ENCODE measurements around the gene VOPP1. TPM values are rescaled to one million over a fixed set of nuclear protein-coding genes. Genes with fewer than 3 reads are reported as not detected.

Gene VOPP1
- total RNA-seq, 1 donor from 2014 or later, result 50.7 TPM

DNA sequence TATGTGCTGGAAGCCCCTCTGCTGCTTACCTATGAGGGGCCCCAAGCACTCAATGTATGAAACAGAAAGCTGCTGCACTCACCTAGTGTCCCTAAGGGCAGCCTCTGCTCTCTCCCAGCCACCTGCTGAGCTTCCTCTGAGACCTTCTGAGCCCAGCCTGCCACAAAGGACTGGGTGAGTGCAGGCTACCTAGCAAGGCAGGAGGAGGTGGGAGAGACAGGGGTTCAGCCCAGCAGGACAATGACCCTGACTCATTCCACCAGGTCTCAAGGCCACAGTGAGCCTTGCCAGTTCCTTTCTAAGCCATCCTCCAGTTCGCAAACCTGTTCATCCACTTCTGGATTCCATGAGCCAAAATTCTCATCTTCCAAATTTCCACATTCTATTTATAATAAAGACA lies 16.3 kb downstream of the VOPP1 start:
- Mint-ChIP-seq H3K27ac (ENCODE audit: unreplicated experiment) (no peak overlapping the region), H3K4me1 (peaks cover 53% of the 10 kb centered on the region)
- no peak for DNase-seq (ENCODE audit: low read depth, low spot score)

DNA sequence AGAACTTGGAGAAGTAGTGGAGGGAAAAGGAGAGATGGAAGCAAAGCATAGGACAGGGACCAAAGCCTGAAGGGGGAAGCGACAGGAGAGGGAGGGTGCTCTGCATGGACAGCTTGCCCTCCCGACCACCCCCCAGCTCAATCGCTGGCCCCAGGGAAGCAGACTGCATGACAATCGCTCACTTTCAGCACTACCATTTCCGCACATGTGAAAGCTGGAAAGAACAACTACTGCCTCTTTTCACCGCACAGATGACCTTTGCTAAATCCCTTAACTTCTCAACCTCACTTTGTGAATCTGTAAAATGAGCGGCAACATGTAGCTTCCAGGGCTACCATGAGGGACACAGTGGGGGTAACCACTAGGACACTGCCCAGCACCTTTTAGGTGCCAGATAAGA lies 17.1 kb downstream of the VOPP1 start:
- no peak overlapping the region for H3K27ac Mint-ChIP-seq (ENCODE audit: unreplicated experiment)
- H3K27me3 Mint-ChIP-seq (ENCODE audit: low read depth), result no peaks in the 10 kb centered on the region
- H3K4me1 Mint-ChIP-seq, result peaks cover 48% of the 10 kb centered on the region
- H3K36me3 Mint-ChIP-seq (ENCODE audit: low read depth), result no peaks in the 10 kb centered on the region
- TF ChIP-seq CTCF (conservative IDR thresholded peaks at IDR 0.05), result no peak
- H3K9me3 Mint-ChIP-seq, result no peaks in the 10 kb centered on the region
- no peak for DNase-seq (ENCODE audit: low read depth, low spot score)
- no peak overlapping the region for H3K4me3 Mint-ChIP-seq

More for the DNA sequence above, 16.3 kb downstream of the VOPP1 start:
- no peak for TF ChIP-seq CTCF (conservative IDR thresholded peaks at IDR 0.05)
- H3K9me3 Mint-ChIP-seq, result no peaks in the 10 kb centered on the region
- H3K36me3 Mint-ChIP-seq (ENCODE audit: low read depth), result no peaks in the 10 kb centered on the region
- H3K27me3 Mint-ChIP-seq (ENCODE audit: low read depth), result no peaks in the 10 kb centered on the region
- H3K4me3 Mint-ChIP-seq, result no peak overlapping the region

DNA sequence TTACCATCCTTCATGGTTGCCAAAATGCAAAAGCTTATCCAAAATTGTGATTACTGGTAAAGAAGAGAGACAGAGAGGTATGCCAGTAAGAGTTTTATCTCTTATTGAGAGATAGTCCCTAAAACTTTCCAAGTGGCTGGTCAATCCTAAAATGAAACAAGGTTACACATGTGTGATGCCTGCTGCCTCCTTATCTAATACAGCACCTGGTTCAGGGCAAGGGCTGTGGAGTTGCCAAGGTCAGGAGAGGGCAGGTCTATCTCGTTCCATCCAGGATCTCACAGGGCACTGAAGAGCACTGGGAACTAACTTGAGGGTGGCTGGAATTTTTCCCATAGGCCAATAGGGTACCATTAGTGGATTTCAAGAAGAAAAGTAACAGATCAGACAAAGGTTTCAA lies 18.3 kb downstream of the VOPP1 start:
- no peak for TF ChIP-seq CTCF (conservative IDR thresholded peaks at IDR 0.05)
- no peak overlapping the region for H3K4me3 Mint-ChIP-seq
- no peak for DNase-seq (ENCODE audit: low read depth, low spot score)
- no peaks in the 10 kb centered on the region for H3K36me3 Mint-ChIP-seq (ENCODE audit: low read depth)
- H3K27ac Mint-ChIP-seq (ENCODE audit: unreplicated experiment), result no peak overlapping the region
- H3K4me1 Mint-ChIP-seq, result peaks cover 46% of the 10 kb centered on the region
- H3K27me3 Mint-ChIP-seq (ENCODE audit: low read depth), result no peaks in the 10 kb centered on the region
- no peaks in the 10 kb centered on the region for H3K9me3 Mint-ChIP-seq

DNA sequence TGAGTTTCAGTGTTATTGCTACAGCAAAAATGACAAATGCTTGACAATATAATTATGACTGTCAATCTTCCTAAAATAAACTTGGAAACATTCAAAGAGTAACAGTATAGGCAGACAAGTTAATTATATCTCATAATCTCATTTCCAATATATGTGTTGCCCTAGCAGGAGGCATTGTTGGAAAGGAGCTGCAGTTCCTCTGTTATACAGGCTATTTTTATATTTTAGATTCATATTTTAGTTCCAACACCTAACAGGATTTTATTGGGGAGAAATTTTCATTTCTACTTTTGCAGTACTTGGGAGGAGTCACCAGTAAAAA lies 19.3 kb downstream of the VOPP1 start:
- no peak for DNase-seq (ENCODE audit: low read depth, low spot score)
- H3K4me3 Mint-ChIP-seq, result no peak overlapping the region
- no peak for TF ChIP-seq CTCF (conservative IDR thresholded peaks at IDR 0.05)
- no peak overlapping the region for H3K27ac Mint-ChIP-seq (ENCODE audit: unreplicated experiment)
- H3K27me3 Mint-ChIP-seq (ENCODE audit: low read depth), result no peaks in the 10 kb centered on the region
- no peaks in the 10 kb centered on the region for H3K36me3 Mint-ChIP-seq (ENCODE audit: low read depth)
- H3K4me1 Mint-ChIP-seq, result peaks cover 49% of the 10 kb centered on the region
- no peaks in the 10 kb centered on the region for H3K9me3 Mint-ChIP-seq

DNA sequence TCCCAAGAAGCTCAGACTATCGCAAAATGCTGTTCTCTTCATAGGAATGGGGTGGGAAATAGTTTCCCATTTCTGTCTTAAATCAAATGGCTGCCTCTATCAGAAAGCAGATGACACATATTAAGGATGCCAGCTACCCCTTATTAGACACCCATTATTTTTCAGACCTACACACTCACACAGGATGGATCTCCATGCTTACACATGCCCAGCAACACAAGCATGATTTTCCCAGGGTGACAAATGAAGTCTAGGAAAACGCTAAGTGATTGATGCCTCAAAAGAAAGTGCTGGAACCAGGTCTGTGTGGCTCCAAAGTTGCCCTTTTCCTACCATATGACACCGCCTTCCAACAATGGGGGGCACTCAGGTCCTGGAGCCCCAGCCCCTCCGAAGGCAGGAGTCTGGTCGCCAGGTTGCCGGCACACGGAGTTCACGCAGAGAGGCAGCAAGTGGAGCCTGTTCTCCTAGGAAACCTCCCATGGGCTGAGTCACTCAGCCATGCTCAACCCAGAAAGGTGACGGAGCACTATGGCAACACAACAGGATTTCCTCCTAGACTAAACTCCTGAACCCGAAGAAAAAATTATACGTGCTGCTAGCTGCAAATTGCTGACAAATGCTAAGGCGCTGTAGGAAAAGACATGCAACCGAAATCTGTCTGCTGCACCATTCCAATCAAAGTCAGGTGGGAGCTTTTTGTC lies 19.8 kb downstream of the VOPP1 start:
- no peak overlapping the region for H3K27ac Mint-ChIP-seq (ENCODE audit: unreplicated experiment)
- DNase-seq (ENCODE audit: low read depth, low spot score), result no peak
- no peaks in the 10 kb centered on the region for H3K36me3 Mint-ChIP-seq (ENCODE audit: low read depth)
- TF ChIP-seq CTCF (conservative IDR thresholded peaks at IDR 0.05), result no peak
- H3K9me3 Mint-ChIP-seq, result no peaks in the 10 kb centered on the region
- H3K4me3 Mint-ChIP-seq, result no peak overlapping the region
- peaks cover 44% of the 10 kb centered on the region for H3K4me1 Mint-ChIP-seq
- no peaks in the 10 kb centered on the region for H3K27me3 Mint-ChIP-seq (ENCODE audit: low read depth)
